Measurements from ENCODE around the gene RNF114.

- TF ChIP-seq CTCF (conservative IDR thresholded peaks at IDR 0.05): no peak
- no peak for TF ChIP-seq ZFX (IDR thresholded peaks at IDR 0.05)
Observed at GRCh38 chr20:49896204-49896603, 40.0 kb upstream of the RNF114 start.

All from C4-2B (cell line).